ENCODE results near the gene RAE1. TPM values are rescaled to one million over a fixed set of nuclear protein-coding genes. Genes with fewer than 3 reads are reported as not detected.

The RAE1 gene
- total RNA-seq, 6 experiments from 2014 or later = 8.6 to 22.1 (median 11.1) TPM

DNA sequence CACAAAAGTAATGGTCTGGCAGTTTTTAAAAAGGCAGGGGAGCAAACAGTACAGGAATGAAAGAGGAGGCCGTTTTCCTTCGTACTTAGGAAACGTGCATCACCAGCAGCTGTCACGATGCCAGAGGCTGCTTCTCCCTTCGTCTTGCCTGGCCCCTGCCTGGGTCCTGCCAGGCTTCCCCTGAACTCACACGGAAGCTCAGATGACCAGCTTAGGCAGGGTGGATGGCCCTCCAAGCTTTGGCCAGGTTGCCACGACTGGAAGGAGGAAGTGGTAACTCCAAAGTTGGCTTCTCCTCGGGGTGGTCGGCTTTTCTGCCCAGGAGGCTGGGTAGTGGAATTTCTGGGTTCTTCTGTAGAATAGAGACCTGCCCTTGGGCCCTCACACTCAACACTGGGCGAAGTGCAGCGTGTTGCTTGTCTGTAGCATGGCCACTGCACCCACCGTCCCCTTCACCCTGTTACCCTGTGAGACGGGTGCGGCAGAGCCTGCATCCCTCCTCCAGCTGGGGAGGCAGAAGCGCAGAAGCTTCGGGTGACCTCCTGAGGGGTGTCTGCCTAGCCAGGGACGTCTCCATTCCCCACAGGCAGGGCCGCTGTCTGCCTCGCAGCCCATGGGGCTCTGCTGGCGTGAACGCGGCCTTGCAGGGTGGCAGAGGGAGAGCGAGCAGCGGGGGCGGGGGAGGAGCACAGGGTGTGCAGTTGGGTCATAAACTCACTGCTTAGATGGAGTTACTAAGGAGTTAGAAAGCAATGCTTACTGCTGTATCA lies 21.7 kb downstream of the RAE1 start:
- TF ChIP-seq, protein P1, sequence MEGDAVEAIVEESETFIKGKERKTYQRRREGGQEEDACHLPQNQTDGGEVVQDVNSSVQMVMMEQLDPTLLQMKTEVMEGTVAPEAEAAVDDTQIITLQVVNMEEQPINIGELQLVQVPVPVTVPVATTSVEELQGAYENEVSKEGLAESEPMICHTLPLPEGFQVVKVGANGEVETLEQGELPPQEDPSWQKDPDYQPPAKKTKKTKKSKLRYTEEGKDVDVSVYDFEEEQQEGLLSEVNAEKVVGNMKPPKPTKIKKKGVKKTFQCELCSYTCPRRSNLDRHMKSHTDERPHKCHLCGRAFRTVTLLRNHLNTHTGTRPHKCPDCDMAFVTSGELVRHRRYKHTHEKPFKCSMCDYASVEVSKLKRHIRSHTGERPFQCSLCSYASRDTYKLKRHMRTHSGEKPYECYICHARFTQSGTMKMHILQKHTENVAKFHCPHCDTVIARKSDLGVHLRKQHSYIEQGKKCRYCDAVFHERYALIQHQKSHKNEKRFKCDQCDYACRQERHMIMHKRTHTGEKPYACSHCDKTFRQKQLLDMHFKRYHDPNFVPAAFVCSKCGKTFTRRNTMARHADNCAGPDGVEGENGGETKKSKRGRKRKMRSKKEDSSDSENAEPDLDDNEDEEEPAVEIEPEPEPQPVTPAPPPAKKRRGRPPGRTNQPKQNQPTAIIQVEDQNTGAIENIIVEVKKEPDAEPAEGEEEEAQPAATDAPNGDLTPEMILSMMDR (IDR thresholded peaks at IDR 0.05) = no peak
- no peak for TF ChIP-seq POLR2A (IDR thresholded peaks at IDR 0.05)
- Histone ChIP-seq H3K4me3 (no peak overlapping the region), H3K4me1 (no peaks in the 10 kb centered on the region), H3K27ac (no peak overlapping the region), H3K9me3 (no peaks in the 10 kb centered on the region), H3K36me3 (peaks cover 0 to 75% (median 34%) of the 10 kb centered on the region in 4 donors), H3K27me3 (no peaks in the 10 kb centered on the region)
- intact Hi-C loops (cut with DNase I) = no loop called here
- no peak for ATAC-seq
- DNase-seq = no peak
- WGBS (ENCODE audit: insufficient coverage, low coverage, low lambda C conversion rate, missing lambda C conversion rate) = 84% methylated on average over 10 of the region's 25 CpGs

GRCh38 chr20:57374343-57374930 lies 23.4 kb downstream of the RAE1 start:
- intact Hi-C loops (cut with DNase I) = no loop called here
- DNase-seq = no peak
- no peaks in the 10 kb centered on the region for H3K27me3 ChIP-seq

GRCh38 chr20:57374931-57375651 lies 24.0 kb downstream of the RAE1 start:
- no peak overlapping the region for H3K4me3 ChIP-seq
- H3K36me3 ChIP-seq = peaks cover 0 to 65% (median 25%) of the 10 kb centered on the region in 4 donors
- H3K27me3 ChIP-seq = no peaks in the 10 kb centered on the region
- H3K27ac ChIP-seq = peak overlapping the region in 1 of 3 donors; percentile 47
- peak in 1 of 3 donors; percentile 68 for DNase-seq
- no peaks in the 10 kb centered on the region for H3K9me3 ChIP-seq
- whole genome bisulfite sequencing (ENCODE audit: insufficient coverage, low coverage, low lambda C conversion rate, missing lambda C conversion rate) = 53% methylated on average over 9 of the region's 14 CpGs
- intact Hi-C loops (cut with DNase I) = loop anchor here in 1 of 2 donors (5.0 kb wide), 1 partner anchor 127 kb away; no protein-coding TSS in a partner anchor
- no peaks in the 10 kb centered on the region for H3K4me1 ChIP-seq
- TF ChIP-seq POLR2A (IDR thresholded peaks at IDR 0.05) = no peak
- TF ChIP-seq, protein P1 (IDR thresholded peaks at IDR 0.05) = no peak
- peak; percentile 66 to 74 (median 69) for ATAC-seq

More at GRCh38 chr20:57374343-57374930, 23.4 kb downstream of the RAE1 start:
- ATAC-seq = no peak
- no peak for TF ChIP-seq POLR2A (IDR thresholded peaks at IDR 0.05)
- TF ChIP-seq, protein P1 (IDR thresholded peaks at IDR 0.05) = no peak
- Histone ChIP-seq H3K36me3 (peaks cover 0 to 72% (median 28%) of the 10 kb centered on the region in 4 donors), H3K4me3 (no peak overlapping the region), H3K9me3 (no peaks in the 10 kb centered on the region), H3K27ac (peak overlapping the region in 1 of 3 donors; percentile 47), H3K4me1 (no peaks in the 10 kb centered on the region)
- 85% methylated on average over 5 of the region's 12 CpGs for WGBS (ENCODE audit: insufficient coverage, low coverage, low lambda C conversion rate, missing lambda C conversion rate)

GRCh38 chr20:57375652-57376230 lies 24.7 kb downstream of the RAE1 start:
- intact Hi-C loops (cut with DNase I) = loop anchor here in 1 of 2 donors (5.0 kb wide), 1 partner anchor 127 kb away; no protein-coding TSS in a partner anchor
- DNase-seq = no peak
- peak; percentile 22 to 53 (median 44) for ATAC-seq
- WGBS (ENCODE audit: insufficient coverage, low coverage, low lambda C conversion rate, missing lambda C conversion rate) = 73% methylated on average over 8 of the region's 10 CpGs
- Histone ChIP-seq H3K9me3 (no peaks in the 10 kb centered on the region), H3K27ac (peak overlapping the region in 1 of 3 donors; percentile 47), H3K27me3 (no peaks in the 10 kb centered on the region), H3K4me1 (no peaks in the 10 kb centered on the region), H3K4me3 (no peak overlapping the region), H3K36me3 (peaks cover 0 to 59% (median 22%) of the 10 kb centered on the region in 4 donors)
- TF ChIP-seq, protein P1 (IDR thresholded peaks at IDR 0.05) = no peak
- TF ChIP-seq POLR2A (IDR thresholded peaks at IDR 0.05) = no peak

Measured in right lobe of liver (tissue), 6 donors.